HFFc6 (cell line): ENCODE results near the gene ISCU. TPM values are rescaled to one million over a fixed set of nuclear protein-coding genes. Genes with fewer than 3 reads are reported as not detected.

Source experiments
- DNase-seq: peaks from one replicate; pipeline ENCODE4 v3.0.0-alpha.2; 2018
- H3K27ac Mint-ChIP-seq: 2 replicates; pipeline ENCODE4 v1.8.0; 2020; ENCODE audit warnings: mild to moderate bottlenecking, mixed read lengths
- H3K27me3 Mint-ChIP-seq: 2 replicates; pipeline ENCODE4 v1.8.0; 2021; ENCODE audit warnings: mild to moderate bottlenecking, moderate library complexity, mixed read lengths; ENCODE audit not compliant: insufficient read depth
- H3K36me3 Mint-ChIP-seq: 2 replicates; pipeline ENCODE4 v1.8.0; 2021; ENCODE audit warnings: low read depth, mixed read lengths
- H3K4me1 Mint-ChIP-seq: 2 replicates; pipeline ENCODE4 v1.8.0; 2020; ENCODE audit warnings: low read depth, mixed read lengths
- H3K4me3 Mint-ChIP-seq: 2 replicates; pipeline ENCODE4 v1.8.0; 2020; ENCODE audit warnings: mild to moderate bottlenecking, moderate library complexity, mixed read lengths
- H3K9me3 Mint-ChIP-seq: 2 replicates; pipeline ENCODE4 v1.8.0; 2020; ENCODE audit warnings: mild to moderate bottlenecking, mixed read lengths
- total RNA-seq, 6 experiments: library from RNA; stranded (reverse); fragmentation: NEBNext Ultra II Directional; extraction: Animal tissue kit (Norgen Biotek cat#: 25700); gene quantifications; 2 replicates in 1 of 6; 3 replicates in 5 of 6; pipeline ENCODE4 v1.2.3, GENCODE V29; 2021
- TF ChIP-seq, protein P1 (sequence below): fragments of 200-600 bp; sonication (generic); IDR thresholded peaks from 2 replicates; pipeline ENCODE4 v1.5.0; 2021; ENCODE audit warnings: antibody characterized with exemption, mild to moderate bottlenecking

ISCU gene
- total RNA-seq, 6 experiments from 2014 or later = 100 to 128 (median 107) TPM

DNA sequence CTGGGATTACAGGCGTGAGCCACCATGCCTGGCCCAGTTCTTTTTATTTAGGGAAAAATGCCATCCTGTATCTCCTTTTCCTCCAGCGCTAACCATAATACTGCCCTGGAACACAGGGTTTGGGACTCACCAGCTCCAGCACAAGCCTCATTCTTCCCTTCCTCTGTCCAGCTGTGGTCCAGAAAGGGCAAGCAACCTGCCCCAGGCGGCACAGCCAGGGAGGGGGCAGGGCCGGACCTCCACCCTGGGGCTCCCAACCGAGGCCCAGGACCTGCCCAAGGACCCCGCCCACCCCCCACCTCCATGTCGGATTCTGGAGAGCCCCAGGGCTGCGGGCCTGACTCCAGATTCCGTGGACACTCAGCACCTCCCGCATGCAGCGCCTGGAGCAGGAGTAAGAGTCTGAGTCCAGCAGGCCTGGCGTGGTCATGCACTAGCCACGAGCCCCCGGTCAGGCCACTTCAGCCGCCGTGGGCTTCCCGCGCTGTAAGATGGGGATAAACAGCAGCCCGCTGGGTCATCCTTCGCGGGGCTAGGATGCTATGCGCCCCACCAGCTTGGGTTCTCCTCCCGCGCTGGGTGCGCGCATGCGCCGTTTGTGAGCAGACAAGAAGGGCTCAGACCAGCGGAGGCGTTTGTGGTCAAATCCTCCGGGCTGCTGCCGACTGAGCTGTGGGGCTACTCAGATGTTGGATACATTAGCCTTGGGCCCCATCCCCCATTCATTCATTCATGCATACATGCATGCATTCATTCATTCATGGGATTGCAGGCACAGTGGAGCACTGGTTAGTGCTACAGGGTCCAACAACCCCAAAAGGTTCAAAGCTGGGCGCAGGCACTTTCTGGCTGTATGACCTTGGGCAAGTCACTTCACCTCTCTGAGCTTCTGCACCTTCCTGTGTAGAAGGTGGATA lies 19.2 kb downstream of the ISCU start:
- H3K27ac Mint-ChIP-seq = no peak overlapping the region
- no peaks in the 10 kb centered on the region for H3K9me3 Mint-ChIP-seq
- H3K4me1 Mint-ChIP-seq = peaks cover 20% of the 10 kb centered on the region
- DNase-seq = no peak
- no peaks in the 10 kb centered on the region for H3K36me3 Mint-ChIP-seq
- no peak overlapping the region for H3K4me3 Mint-ChIP-seq
- H3K27me3 Mint-ChIP-seq = peaks cover 3% of the 10 kb centered on the region
- TF ChIP-seq, protein P1, sequence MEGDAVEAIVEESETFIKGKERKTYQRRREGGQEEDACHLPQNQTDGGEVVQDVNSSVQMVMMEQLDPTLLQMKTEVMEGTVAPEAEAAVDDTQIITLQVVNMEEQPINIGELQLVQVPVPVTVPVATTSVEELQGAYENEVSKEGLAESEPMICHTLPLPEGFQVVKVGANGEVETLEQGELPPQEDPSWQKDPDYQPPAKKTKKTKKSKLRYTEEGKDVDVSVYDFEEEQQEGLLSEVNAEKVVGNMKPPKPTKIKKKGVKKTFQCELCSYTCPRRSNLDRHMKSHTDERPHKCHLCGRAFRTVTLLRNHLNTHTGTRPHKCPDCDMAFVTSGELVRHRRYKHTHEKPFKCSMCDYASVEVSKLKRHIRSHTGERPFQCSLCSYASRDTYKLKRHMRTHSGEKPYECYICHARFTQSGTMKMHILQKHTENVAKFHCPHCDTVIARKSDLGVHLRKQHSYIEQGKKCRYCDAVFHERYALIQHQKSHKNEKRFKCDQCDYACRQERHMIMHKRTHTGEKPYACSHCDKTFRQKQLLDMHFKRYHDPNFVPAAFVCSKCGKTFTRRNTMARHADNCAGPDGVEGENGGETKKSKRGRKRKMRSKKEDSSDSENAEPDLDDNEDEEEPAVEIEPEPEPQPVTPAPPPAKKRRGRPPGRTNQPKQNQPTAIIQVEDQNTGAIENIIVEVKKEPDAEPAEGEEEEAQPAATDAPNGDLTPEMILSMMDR = no peak

DNA sequence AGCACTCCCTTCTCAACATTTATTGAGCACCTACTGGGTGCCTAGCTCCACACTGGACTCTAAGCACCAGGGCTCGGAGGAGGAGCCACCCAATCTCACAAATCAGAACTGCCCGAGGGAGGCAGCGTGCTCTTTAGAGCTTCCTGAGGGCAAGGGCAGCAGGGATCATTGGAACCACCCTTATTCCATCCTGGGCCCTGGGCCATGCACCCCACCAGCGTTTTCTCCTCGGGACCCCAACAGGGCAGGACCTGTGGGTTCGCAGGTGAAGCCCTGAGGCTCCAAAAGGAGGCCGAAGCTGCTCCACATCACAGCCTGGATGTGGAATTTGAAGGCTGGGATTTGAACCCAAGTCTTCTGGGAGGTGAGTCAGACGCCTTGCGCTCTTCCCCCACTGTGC lies 20.1 kb downstream of the ISCU start:
- Mint-ChIP-seq H3K9me3 (no peaks in the 10 kb centered on the region), H3K4me3 (no peak overlapping the region), H3K27me3 (peaks cover 3% of the 10 kb centered on the region)

DNA sequence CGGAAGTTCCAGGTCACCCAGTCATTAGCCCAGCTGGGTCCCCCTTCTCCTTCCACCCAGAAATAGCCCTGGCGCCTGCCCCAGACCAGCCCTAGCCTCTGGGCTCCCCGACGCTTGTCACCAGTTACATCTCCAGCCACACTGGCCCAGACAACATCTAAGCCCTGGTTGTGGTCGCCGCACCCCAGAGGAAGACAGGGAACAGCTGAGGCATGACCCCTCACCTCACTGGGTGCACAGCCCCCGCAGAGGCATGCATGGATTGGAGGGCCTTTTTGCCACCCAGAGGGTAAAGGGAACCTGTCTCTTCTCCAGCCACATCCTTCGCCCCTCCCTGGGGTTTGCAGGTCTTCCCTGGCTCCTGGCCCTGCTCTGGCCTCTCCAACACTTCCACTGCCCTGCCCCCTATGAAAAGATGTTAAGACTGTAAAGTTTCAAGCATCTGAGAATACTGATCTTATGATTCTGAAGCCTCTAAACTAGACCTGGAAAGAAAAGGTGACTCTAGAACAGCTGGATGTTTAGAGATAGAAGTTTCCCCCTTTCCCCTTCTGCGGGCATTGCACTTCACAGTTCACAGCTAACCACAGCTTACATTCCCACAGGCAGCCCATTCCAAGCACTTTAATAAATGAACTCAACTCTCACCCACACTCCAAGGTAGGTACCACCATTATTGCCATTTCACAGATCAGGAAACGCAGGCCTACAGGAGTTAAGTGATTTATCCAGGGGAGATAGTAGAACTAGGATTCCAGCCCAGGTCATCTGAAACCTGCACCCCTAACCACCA lies 20.8 kb downstream of the ISCU start:
- DNase-seq = no peak
- Mint-ChIP-seq H3K9me3 (no peaks in the 10 kb centered on the region), H3K27me3 (peaks cover 4% of the 10 kb centered on the region)

More for the DNA sequence above, 20.1 kb downstream of the ISCU start:
- H3K27ac Mint-ChIP-seq = no peak overlapping the region
- DNase-seq = no peak
- TF ChIP-seq, protein P1 = no peak
- no peaks in the 10 kb centered on the region for H3K36me3 Mint-ChIP-seq
- H3K4me1 Mint-ChIP-seq = peaks cover 17% of the 10 kb centered on the region

DNA sequence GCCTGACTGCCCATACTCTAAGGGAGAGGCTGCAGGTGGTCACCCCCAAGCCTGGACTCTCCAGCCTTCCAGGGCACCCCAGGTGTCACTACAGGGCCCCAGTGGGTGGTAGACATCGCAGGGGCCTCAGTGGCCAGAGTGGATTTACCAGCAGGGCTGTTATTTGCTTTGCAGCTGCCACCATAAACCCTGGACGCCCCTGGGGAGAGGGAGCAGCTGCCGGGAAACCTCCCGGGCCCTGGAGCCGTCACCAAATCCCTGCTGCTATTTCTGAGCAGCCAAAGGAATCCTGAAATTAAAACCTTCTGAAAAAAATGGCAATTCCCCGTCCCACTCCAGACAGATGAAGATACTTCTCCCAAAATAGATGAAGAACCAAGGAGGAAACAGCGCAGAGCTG lies 21.6 kb downstream of the ISCU start:
- H3K27me3 Mint-ChIP-seq = peaks cover 4% of the 10 kb centered on the region
- no peaks in the 10 kb centered on the region for H3K36me3 Mint-ChIP-seq
- DNase-seq = no peak
- H3K4me1 Mint-ChIP-seq = peaks cover 12% of the 10 kb centered on the region
- no peaks in the 10 kb centered on the region for H3K9me3 Mint-ChIP-seq
- H3K27ac Mint-ChIP-seq = no peak overlapping the region
- H3K4me3 Mint-ChIP-seq = no peak overlapping the region
- TF ChIP-seq, protein P1 = no peak

More for the DNA sequence above, 20.8 kb downstream of the ISCU start:
- no peak overlapping the region for H3K27ac Mint-ChIP-seq
- H3K4me3 Mint-ChIP-seq = no peak overlapping the region
- TF ChIP-seq, protein P1 = no peak
- peaks cover 17% of the 10 kb centered on the region for H3K4me1 Mint-ChIP-seq
- no peaks in the 10 kb centered on the region for H3K36me3 Mint-ChIP-seq

DNA sequence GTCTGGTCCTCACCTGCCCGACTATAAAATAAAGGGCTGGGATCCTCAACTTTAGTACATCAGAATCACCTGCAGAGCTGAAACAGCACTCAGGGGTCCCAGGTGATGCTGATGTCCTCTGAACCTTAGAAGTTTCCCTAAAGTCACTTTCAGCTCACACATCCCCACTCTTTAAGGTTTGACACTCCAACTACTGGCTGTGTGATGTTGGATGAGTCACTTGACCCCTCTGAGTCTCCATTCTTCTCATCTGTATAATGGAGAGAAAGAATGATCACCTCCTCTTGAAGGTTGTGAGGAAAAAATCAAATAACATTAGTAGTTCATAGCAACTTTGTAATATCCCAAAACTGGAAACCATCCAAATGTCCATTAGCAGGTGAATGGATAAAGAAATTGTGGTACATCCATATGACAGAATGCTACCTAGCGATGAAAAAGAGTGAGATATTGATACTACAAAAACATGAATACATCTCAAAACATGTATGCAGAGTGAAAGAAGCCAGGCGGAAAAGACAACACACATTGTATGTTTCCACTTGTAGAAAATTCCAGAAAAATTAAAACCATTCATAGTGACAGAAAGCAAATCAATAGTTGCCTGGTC lies 22.2 kb downstream of the ISCU start:
- Mint-ChIP-seq H3K9me3 (no peaks in the 10 kb centered on the region), H3K27me3 (peaks cover 4% of the 10 kb centered on the region), H3K4me3 (no peak overlapping the region), H3K4me1 (peaks cover 8% of the 10 kb centered on the region), H3K27ac (no peak overlapping the region), H3K36me3 (no peaks in the 10 kb centered on the region)
- TF ChIP-seq, protein P1 = no peak
- DNase-seq = no peak
